Measurements from ENCODE around the gene KRTAP12-2.
"Not testable (repeated sequence)": the region's sequence is repeated elsewhere in the genome, so short reads cannot be mapped to it uniquely, and the experiment has no call there.

KRTAP12-2 gene

DNA sequence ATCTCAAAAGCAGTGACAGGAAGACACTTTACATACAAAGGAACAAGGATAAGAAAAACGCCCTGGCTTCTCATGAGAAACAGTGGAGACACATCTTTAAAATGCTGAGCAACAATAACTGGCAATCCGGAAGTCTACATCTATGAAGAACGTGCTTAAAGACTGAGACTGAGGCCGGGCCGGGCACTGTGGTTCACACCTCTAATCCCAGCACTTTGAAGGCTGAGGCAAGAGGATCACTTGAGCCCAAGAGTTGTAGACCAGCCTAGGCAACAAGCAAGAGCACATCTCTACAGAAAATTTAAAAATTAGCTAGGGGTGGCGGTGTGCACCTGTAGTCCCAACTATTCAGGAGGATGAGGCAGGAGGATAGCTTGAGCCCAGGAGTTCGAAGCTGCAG is 17.4 kb upstream of the KRTAP12-2 start:
- DNase-seq (ENCODE audit: low spot score in 2 of 2) = no peak
- no peak overlapping the region for H3K27ac Mint-ChIP-seq
- ATAC-seq (ENCODE audit: low read depth) = no peak
- peaks cover 35% of the 10 kb centered on the region for H3K27me3 Mint-ChIP-seq
- no peaks in the 10 kb centered on the region for H3K4me1 Mint-ChIP-seq
- no peaks in the 10 kb centered on the region for H3K9me3 Mint-ChIP-seq
- H3K36me3 Mint-ChIP-seq = no peaks in the 10 kb centered on the region
- no peak overlapping the region for H3K4me3 Mint-ChIP-seq

DNA sequence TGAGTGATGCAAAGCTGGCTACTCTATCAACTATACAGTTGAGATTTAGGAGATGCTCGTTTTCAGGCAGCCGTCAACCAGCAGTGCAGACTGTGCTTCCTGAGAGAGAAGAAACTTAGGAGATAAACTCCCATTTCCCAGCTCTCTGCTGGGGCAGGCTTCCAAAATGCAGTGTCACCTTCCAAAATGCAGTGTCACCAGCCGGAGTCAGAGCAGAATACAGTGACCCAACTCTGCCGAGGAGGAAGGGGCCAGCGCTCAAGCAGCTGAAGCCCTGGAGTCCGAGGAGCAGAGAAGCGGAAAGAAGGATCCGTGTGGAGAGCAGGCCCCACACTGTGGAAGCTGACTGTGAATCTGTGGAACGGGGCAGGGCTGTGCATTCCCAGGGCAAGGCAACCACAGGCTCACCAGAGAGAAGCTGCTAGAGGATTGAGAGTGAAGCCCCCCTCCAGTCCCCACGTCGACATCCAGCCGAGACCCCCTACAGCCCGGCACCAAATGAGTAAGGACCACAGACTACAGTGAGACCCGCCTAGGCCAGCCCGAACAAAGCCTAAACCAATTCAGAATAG is 15.9 kb upstream of the KRTAP12-2 start:
- no peak overlapping the region for H3K4me3 Mint-ChIP-seq
- ATAC-seq (ENCODE audit: low read depth) (no peak), DNase-seq (ENCODE audit: low spot score in 2 of 2) (no peak)
- H3K9me3 Mint-ChIP-seq = no peaks in the 10 kb centered on the region
- no peaks in the 10 kb centered on the region for H3K36me3 Mint-ChIP-seq
- H3K27ac Mint-ChIP-seq = no peak overlapping the region
- peaks cover 32% of the 10 kb centered on the region for H3K27me3 Mint-ChIP-seq
- no peaks in the 10 kb centered on the region for H3K4me1 Mint-ChIP-seq

DNA sequence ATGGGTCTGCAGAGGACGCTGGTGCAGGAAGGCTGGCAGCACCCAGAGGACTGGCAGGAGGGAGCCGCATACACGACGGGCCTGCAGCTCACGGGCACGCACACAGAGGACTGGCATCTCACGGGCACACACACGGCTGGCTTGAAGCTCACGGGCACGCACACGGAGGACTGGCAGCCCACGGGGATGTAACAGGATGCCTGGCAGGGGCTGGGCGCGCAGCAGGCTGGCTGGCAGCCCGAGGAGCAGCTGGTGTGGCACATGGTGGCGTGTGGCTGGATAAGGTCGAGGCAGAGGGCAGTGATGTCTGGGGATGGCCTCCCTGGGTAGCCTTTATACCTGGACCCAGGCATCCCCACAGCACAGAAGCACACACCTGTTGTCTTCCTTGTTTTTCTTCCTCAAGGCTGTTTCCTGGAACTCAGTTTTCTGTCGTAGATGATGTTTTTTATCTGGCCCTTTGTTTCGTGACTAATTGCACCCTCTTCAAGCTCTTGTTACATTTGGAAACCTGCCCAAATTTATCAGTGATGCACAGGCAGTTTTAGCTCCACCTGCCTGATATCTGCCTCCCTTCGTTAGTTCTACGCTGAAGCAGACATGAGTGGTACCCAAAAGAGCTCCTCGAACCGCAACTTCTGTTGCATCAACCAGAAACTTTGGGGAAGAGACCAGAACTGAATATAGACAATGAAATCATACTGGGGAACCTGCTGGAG is 15.3 kb upstream of the KRTAP12-2 start, which contains the start of gene KRTAP12-1:
TSS of gene KRTAP12-1 (minus strand) at position 303 of the 719 bp plus-strand sequence. CDS start at position 263, 40 bp downstream.
- Mint-ChIP-seq H3K36me3 (no peaks in the 10 kb centered on the region), H3K27ac (no peak within 1 kb of the TSS), H3K4me1 (no peaks in the 10 kb centered on the region), H3K27me3 (peaks cover 29% of the 10 kb centered on the region), H3K9me3 (no peaks in the 10 kb centered on the region), H3K4me3 (no peak within 1 kb of the TSS)
- DNase-seq (ENCODE audit: low spot score in 2 of 2) (no peak), ATAC-seq (ENCODE audit: low read depth) (no peak)

DNA sequence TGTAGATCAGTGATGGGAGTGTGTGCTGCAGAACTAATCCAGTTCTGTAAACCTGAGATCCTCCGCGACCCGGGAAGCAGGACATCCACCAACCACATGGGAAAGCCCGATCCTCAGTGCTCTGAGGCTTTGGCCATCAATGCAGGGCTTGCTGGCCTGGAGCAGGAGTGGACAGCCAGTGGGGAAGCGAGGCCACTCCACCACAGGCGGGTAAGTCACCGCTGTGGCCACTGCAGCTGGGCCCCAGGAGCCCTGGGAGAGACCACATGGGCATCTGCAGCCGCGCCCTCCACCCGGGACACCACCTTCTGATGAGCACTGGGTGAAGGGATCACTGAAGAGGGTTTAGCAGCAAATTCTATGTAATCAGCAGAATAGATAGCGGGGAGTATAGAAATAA is 14.4 kb upstream of the KRTAP12-2 start:
- DNase-seq (ENCODE audit: low spot score in 2 of 2) = no peak
- Mint-ChIP-seq H3K27me3 (peaks cover 24% of the 10 kb centered on the region), H3K27ac (no peak overlapping the region), H3K36me3 (no peaks in the 10 kb centered on the region), H3K4me1 (no peaks in the 10 kb centered on the region), H3K4me3 (no peak overlapping the region), H3K9me3 (no peaks in the 10 kb centered on the region)
- ATAC-seq (ENCODE audit: low read depth) = no peak

DNA sequence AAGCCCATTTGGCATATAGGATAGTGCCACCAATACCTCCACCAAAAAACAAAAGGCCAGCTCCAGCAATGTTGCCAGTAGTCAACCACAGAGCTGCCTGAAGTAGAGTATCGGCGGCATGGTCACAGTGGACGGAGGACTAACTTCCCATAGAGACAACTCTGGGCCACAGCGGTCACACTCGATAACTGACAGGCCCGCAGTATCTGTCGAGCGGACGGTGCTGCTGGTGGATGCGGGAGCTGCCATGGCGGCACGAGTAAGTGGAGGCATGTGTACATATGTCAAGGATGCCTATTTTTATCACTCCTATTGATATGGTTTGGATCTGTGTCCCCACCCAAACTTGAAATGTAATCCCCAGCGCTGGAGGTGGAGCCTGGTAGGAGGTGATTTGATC is 11.2 kb upstream of the KRTAP12-2 start:
- ATAC-seq (ENCODE audit: low read depth) (no peak), DNase-seq (ENCODE audit: low spot score in 2 of 2) (no peak)
- peaks cover 4% of the 10 kb centered on the region for H3K36me3 Mint-ChIP-seq
- peaks cover 19% of the 10 kb centered on the region for H3K27me3 Mint-ChIP-seq
- H3K4me3 Mint-ChIP-seq = no peak overlapping the region
- no peaks in the 10 kb centered on the region for H3K4me1 Mint-ChIP-seq
- no peak overlapping the region for H3K27ac Mint-ChIP-seq
- peaks cover 4% of the 10 kb centered on the region for H3K9me3 Mint-ChIP-seq

DNA sequence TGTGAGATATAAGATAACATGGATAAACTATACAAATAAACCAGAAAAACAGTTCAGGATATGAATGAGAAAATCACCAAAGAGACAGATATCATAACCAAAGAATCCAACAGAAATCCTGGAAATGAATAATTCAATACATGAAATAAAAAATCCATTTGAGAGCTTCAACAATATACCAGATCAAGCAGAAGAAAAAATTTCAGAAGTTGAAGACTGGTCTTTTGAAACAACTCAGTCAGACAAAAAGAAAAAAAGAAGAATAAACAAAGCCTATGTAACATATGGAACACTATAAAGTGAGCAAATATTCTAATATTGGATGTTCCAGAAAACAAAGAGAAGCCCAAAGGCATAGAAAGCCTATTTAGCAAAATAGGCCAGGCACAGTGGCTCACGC is 5.2 kb upstream of the KRTAP12-2 start:
- Mint-ChIP-seq H3K27ac (no peak overlapping the region), H3K9me3 (peaks cover 11% of the 10 kb centered on the region), H3K4me1 (no peaks in the 10 kb centered on the region), H3K27me3 (peaks cover 15% of the 10 kb centered on the region), H3K4me3 (no peak overlapping the region), H3K36me3 (peaks cover 7% of the 10 kb centered on the region)
- no peak for DNase-seq (ENCODE audit: low spot score in 2 of 2)
- no peak for ATAC-seq (ENCODE audit: low read depth)

DNA sequence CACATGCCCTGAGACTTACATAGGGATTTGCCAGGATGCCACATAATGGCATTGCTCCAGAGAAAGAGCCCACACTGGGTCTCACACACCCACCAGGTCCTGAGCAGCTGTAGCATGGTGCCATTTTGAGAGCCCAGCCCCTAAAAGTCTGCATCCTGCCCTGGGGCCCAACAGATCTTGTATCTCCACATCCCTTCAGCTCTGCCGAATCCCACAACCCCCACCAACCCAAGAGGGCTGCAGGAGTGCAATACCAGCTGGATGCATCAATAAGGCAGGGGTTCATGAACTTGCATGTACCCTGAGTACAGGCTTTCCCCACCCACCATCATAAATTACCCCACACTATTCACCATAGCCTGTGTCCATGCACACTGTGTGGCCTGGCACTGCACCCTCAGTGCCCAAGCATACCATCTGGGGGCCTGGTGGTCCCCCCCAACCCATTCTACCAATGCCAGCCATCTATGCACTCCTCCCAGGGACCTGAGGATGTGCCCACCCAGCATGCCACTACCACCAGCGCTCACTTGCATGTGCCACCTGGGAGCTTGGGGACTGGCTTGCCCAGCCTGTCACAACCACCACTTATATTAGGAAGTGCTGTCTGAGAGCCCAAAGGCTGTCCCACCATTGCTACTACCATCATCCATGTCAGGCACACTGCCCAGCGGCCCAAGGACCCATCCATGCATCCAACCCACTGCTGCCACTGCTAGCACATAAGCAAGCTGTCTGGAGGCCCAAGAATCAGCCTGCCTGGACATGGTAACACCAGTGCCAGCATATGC is 4.1 kb upstream of the KRTAP12-2 start:
- no peak for DNase-seq (ENCODE audit: low spot score in 2 of 2)
- no peak for ATAC-seq (ENCODE audit: low read depth)
- no peaks in the 10 kb centered on the region for H3K4me1 Mint-ChIP-seq
- peaks cover 7% of the 10 kb centered on the region for H3K36me3 Mint-ChIP-seq
- H3K9me3 Mint-ChIP-seq = peaks cover 11% of the 10 kb centered on the region
- H3K27me3 Mint-ChIP-seq = peaks cover 20% of the 10 kb centered on the region
- no peak overlapping the region for H3K27ac Mint-ChIP-seq
- no peak overlapping the region for H3K4me3 Mint-ChIP-seq

DNA sequence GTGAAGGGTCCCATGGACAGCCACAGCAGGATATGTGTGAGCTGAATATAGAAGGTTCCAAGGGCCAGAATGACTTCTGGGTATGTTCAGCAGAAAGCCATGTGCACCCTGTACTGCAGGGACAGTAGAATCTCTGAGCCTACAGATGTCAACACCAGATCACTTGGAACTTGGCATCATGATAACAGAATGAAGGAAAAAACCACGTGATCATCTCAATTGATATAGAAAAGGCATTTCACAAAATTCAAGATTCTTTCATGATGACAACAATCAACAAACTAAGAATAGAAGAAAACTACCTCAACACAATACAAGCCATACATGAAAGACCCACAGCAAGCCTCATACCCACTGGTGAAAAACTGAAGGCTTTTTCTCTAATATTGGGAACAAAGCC is 885 bp upstream of the KRTAP12-2 start:
- Mint-ChIP-seq H3K4me3 (no peak overlapping the region), H3K9me3 (peaks cover 8% of the 10 kb centered on the region)
- no peak for DNase-seq (ENCODE audit: low spot score in 2 of 2)

DNA sequence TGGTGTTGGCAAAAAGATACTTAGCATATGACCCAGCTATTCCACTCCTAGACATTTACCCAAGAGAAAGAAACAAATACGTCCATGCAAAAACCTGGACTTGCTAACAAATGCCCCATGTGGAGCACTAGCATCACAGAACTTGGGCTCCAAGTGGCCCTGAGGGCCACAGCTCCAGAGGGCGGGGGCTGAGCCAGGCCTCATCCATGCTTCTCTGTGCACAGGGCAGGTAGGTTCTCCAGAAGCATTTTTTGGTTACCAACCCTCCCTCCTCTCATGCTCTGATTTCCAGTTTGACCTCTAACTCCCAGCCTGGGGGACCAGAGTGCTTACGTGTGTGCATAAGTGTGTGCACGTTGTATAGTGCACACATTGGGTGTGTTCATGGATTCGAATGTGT is 2.0 kb downstream of the KRTAP12-2 start:
- no peak for DNase-seq (ENCODE audit: low spot score in 2 of 2)
- H3K36me3 Mint-ChIP-seq = peaks cover 4% of the 10 kb centered on the region
- H3K4me3 Mint-ChIP-seq = no peak overlapping the region
- H3K27me3 Mint-ChIP-seq = peaks cover 20% of the 10 kb centered on the region
- H3K27ac Mint-ChIP-seq = no peak overlapping the region
- H3K9me3 Mint-ChIP-seq = peaks cover 10% of the 10 kb centered on the region
- ATAC-seq (ENCODE audit: low read depth) = no peak
- H3K4me1 Mint-ChIP-seq = no peaks in the 10 kb centered on the region

More for the DNA sequence above, 885 bp upstream of the KRTAP12-2 start:
- Mint-ChIP-seq H3K27ac (no peak overlapping the region), H3K36me3 (peaks cover 4% of the 10 kb centered on the region), H3K27me3 (peaks cover 16% of the 10 kb centered on the region), H3K4me1 (no peaks in the 10 kb centered on the region)
- no peak for ATAC-seq (ENCODE audit: low read depth)

DNA sequence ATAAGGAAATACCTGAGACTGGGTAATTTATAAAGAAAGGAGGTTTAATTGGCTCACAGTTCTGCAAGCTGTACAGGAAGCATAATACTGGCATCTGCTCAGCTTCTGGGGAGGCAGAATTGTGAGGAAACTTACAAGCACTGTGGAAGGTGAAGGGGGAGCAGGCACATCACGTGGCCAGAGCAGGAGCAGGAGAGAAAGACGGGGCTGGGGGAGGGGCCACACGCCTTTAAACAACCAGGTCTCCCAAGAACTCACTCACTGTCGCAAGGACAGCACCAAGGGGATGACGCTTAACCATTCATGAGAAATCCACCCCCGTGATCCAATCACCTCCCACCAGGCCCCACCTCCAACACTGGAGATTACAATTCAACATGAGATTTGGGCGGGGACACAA is 5.2 kb downstream of the KRTAP12-2 start:
- Mint-ChIP-seq H3K9me3 (peaks cover 12% of the 10 kb centered on the region), H3K27me3 (peaks cover 14% of the 10 kb centered on the region)
- H3K27ac Mint-ChIP-seq; H3K4me1 Mint-ChIP-seq; ATAC-seq (ENCODE audit: low read depth); DNase-seq (ENCODE audit: low spot score in 2 of 2); H3K36me3 Mint-ChIP-seq; H3K4me3 Mint-ChIP-seq: not testable (repeated sequence)

DNA sequence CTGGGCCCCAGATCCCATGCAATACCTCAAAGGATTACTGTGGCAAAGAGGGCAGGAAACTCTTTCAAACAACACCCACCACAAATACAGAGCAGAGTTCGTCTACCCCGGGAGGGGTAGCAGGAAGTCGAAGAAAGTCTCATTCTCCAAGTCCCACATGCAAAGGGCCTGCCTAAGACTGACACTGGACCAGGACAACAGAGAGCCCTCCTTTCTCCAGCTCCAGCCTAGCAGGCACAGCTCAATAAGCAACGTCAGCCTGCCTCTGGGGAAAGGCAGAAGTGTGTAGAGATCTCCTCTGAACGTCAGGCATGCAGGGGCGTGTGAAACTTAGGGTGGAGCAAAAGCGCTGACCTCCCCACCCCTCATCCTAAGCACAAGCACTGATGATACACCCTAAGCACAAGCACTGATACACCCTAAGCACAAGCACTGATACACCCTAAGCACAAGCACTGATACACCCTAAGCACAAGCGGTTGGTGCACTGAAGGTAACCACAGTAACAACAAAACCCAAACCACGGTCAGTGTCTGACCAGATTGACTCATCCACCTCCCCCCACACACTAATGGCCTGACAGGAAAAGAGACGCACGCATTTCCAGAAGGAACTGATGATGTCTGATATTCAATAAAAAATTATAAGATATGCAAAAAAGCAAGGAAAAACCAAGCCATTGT is 7.7 kb downstream of the KRTAP12-2 start:
- Mint-ChIP-seq H3K27me3 (peaks cover 10% of the 10 kb centered on the region), H3K4me3 (no peak overlapping the region), H3K4me1 (peaks cover 7% of the 10 kb centered on the region), H3K9me3 (peaks cover 15% of the 10 kb centered on the region), H3K27ac (no peak overlapping the region), H3K36me3 (peaks cover 1% of the 10 kb centered on the region)
- ATAC-seq (ENCODE audit: low read depth) = no peak
- DNase-seq (ENCODE audit: low spot score in 2 of 2) = no peak

DNA sequence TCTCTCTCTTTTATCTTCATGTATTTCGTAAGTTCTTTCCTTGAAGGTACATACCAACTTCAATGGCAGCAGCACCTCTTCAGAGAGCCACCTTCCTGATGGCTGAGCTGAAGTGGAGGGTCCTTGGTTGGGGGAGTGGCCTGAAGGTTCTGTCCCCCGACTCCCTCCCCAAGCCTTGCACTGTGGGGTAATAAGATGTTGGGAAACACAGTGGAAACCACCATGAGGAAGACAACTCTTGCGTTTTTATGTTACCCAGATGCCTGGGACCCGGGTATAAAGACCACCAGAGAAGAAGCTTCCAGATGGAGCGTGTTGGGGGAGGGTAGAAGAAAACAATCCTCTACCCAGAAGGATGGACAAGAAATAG is 8.2 kb downstream of the KRTAP12-2 start:
- H3K4me1 Mint-ChIP-seq = peaks cover 7% of the 10 kb centered on the region
- peaks cover 15% of the 10 kb centered on the region for H3K9me3 Mint-ChIP-seq
- DNase-seq (ENCODE audit: low spot score in 2 of 2) (no peak), ATAC-seq (ENCODE audit: low read depth) (no peak)
- H3K27me3 Mint-ChIP-seq = peaks cover 10% of the 10 kb centered on the region
- H3K4me3 Mint-ChIP-seq = no peak overlapping the region
- peaks cover 1% of the 10 kb centered on the region for H3K36me3 Mint-ChIP-seq
- H3K27ac Mint-ChIP-seq = no peak overlapping the region

DNA sequence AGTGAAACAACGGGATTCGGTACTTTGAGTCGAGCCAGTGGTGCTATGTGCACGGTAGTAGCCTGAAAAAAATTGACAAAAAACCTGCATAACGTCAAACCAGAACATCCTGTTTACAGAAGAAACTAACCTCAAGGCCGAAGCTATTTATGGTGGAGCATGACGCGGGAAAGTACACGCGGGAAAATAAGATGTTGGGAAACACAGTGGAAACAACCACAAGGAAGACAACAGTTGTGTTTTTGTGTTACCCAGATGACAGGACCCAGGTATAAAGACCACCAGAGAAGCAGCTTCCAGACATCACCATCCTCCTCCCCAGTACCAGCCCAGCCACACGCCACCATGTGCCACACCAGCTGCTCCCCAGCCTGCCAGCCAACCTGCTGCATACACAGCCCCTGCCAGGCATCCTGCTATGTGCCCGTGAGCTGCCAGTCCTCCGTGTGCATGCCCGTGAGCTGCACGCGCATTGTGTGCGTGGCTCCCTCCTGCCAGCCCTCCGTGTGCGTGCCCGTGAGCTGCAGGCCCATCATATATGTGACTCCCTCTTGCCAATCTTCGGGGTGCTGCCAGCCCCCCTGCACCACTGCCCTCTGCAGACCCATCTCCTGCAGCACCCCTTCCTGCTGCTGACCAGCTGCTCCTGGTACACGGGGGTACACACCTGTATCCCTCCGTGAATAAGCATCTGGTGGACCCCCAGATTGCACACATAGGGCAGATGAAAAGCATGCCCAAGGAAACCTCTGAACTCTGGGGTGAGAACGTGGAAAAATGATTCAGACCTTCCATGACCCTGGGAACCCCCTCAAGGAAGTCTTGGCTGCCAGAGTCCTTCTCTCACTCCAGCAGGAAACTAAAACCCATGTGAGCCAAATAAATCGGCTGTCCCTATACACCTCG is 8.8 kb downstream of the KRTAP12-2 start, which contains the start of gene KRTAP12-3:
TSS of gene KRTAP12-3 (plus strand) at position 298 of the 906 bp plus-strand sequence. CDS start at position 346, 48 bp downstream.
- Mint-ChIP-seq H3K4me1 (peaks cover 7% of the 10 kb centered on the region), H3K9me3 (peaks cover 15% of the 10 kb centered on the region), H3K36me3 (peaks cover 1% of the 10 kb centered on the region), H3K4me3 (peak within 1 kb of the TSS; percentile 46), H3K27me3 (peaks cover 10% of the 10 kb centered on the region), H3K27ac (no peak within 1 kb of the TSS)
- no peak for DNase-seq (ENCODE audit: low spot score in 2 of 2)
- peak; percentile 53 for ATAC-seq (ENCODE audit: low read depth)

All from memory B cell (primary cell).